Neural crest cell (in vitro differentiated cells): ENCODE data around the gene CIAO2A. TPM values are rescaled to one million over a fixed set of nuclear protein-coding genes. Genes with fewer than 3 reads are reported as not detected.

Source experiments
- DNase-seq: peaks from one replicate; pipeline ENCODE4 v3.0.0; 2021; ENCODE audit warnings: low read depth, mixed read lengths, low spot score
- H3K27ac Mint-ChIP-seq: one replicate; pipeline ENCODE4 v1.8.0; 2021; ENCODE audit warnings: mild to moderate bottlenecking, mixed read lengths; ENCODE audit not compliant: unreplicated experiment
- H3K27me3 Mint-ChIP-seq: 2 replicates; pipeline ENCODE4 v1.8.0; 2021; ENCODE audit warnings: low read depth, mild to moderate bottlenecking, mixed read lengths
- H3K36me3 Mint-ChIP-seq: 2 replicates; pipeline ENCODE4 v1.8.0; 2021; ENCODE audit warnings: low read depth, mild to moderate bottlenecking, mixed read lengths
- H3K4me1 Mint-ChIP-seq: 2 replicates; pipeline ENCODE4 v1.8.0; 2021; ENCODE audit warnings: mixed read lengths
- H3K4me3 Mint-ChIP-seq: one replicate; pipeline ENCODE4 v1.8.0; 2021; ENCODE audit warnings: mild to moderate bottlenecking, mixed read lengths
- H3K9me3 Mint-ChIP-seq: 2 replicates; pipeline ENCODE4 v1.8.0; 2021; ENCODE audit warnings: mixed read lengths
- total RNA-seq: library from RNA; stranded (reverse); gene quantifications from 2 replicates; pipeline ENCODE4 v1.2.1, GENCODE V29; 2021
- TF ChIP-seq, protein P1 (sequence below): fragments of 200-600 bp; sonication (generic); conservative IDR thresholded peaks from 2 replicates; pipeline ENCODE4 v1.5.0; 2021; ENCODE audit warnings: antibody characterized with exemption, mild to moderate bottlenecking

The CIAO2A gene
- total RNA-seq, 1 donor from 2014 or later = 66.1 TPM

DNA sequence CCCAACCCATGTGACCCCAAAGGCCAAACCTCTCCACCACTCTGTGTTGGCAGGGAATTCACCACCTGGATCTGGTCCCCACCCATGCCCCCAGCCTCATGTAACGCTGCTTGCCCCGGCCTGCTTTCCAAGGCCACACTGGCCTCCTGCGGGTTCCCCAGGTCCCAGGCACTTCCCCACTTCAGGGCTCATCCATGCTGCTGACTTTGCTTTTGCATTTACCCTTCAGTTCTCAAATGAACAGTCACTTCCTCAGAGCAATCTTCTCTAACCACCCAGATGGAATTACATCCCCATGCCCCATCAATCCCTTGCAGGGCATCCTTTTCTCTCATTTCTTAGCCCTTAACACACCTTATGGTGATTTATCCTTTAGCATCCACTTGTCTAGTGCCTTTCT is 56.5 kb downstream of the CIAO2A start:
- no peaks in the 10 kb centered on the region for H3K9me3 Mint-ChIP-seq
- TF ChIP-seq, protein P1, sequence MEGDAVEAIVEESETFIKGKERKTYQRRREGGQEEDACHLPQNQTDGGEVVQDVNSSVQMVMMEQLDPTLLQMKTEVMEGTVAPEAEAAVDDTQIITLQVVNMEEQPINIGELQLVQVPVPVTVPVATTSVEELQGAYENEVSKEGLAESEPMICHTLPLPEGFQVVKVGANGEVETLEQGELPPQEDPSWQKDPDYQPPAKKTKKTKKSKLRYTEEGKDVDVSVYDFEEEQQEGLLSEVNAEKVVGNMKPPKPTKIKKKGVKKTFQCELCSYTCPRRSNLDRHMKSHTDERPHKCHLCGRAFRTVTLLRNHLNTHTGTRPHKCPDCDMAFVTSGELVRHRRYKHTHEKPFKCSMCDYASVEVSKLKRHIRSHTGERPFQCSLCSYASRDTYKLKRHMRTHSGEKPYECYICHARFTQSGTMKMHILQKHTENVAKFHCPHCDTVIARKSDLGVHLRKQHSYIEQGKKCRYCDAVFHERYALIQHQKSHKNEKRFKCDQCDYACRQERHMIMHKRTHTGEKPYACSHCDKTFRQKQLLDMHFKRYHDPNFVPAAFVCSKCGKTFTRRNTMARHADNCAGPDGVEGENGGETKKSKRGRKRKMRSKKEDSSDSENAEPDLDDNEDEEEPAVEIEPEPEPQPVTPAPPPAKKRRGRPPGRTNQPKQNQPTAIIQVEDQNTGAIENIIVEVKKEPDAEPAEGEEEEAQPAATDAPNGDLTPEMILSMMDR = no peak
- H3K4me1 Mint-ChIP-seq = no peaks in the 10 kb centered on the region
- H3K27ac Mint-ChIP-seq = no peak overlapping the region
- no peak for DNase-seq
- H3K27me3 Mint-ChIP-seq = no peaks in the 10 kb centered on the region
- H3K36me3 Mint-ChIP-seq = peaks cover 3% of the 10 kb centered on the region
- no peak overlapping the region for H3K4me3 Mint-ChIP-seq

GRCh38 chr15:64035525-64035924 is 58.1 kb downstream of the CIAO2A start:
- H3K4me1 Mint-ChIP-seq = no peaks in the 10 kb centered on the region
- H3K27me3 Mint-ChIP-seq = no peaks in the 10 kb centered on the region
- H3K9me3 Mint-ChIP-seq = no peaks in the 10 kb centered on the region
- DNase-seq = no peak
- TF ChIP-seq, protein P1 = no peak
- no peak overlapping the region for H3K27ac Mint-ChIP-seq
- H3K36me3 Mint-ChIP-seq = peaks cover 3% of the 10 kb centered on the region
- H3K4me3 Mint-ChIP-seq = no peak overlapping the region

DNA sequence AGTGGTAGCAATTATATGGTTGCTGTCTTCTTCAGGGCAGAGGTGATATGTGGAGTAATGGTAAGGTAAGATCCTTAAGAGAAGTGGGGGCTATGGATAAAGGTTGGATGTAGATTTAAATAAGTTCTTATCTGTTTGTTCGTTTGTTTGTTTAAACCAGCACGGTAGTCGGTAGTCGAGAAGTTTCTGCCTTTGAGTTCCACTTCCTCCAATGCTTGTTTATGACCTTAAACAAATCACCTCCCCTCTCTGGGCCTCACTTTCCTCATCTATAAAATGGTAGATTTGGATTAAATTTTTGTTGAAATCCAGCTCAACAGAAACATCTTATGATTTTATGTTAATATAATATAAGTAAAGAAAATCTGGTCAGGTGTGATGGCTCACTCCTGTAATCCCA is 59.1 kb downstream of the CIAO2A start:
- DNase-seq = no peak
- H3K27ac Mint-ChIP-seq = no peak overlapping the region
- peaks cover 2% of the 10 kb centered on the region for H3K4me1 Mint-ChIP-seq
- H3K9me3 Mint-ChIP-seq = no peaks in the 10 kb centered on the region
- peaks cover 3% of the 10 kb centered on the region for H3K36me3 Mint-ChIP-seq
- TF ChIP-seq, protein P1 = no peak
- no peak overlapping the region for H3K4me3 Mint-ChIP-seq
- no peaks in the 10 kb centered on the region for H3K27me3 Mint-ChIP-seq

DNA sequence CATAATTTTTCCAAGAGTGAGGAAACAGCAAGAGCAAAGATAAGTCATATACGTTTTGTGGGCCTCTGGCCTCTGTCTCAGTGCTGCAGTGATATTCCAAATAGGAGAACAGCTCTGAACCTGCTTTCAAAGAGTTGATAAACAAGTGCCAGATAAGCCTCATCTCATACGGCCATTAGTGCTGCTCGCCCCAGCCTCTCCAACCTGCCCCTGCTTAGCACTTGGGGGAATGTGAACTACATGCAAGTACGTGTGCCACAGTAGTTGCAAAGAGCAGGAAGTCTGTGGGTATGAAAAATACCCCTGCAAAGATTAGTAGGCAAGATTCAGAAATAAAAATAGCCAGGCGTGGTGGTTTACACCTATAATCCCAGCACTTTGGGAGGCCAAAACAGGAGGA is 61.3 kb downstream of the CIAO2A start:
- no peak for DNase-seq
- Mint-ChIP-seq H3K27me3 (no peaks in the 10 kb centered on the region), H3K36me3 (no peaks in the 10 kb centered on the region), H3K4me1 (peaks cover 16% of the 10 kb centered on the region), H3K9me3 (no peaks in the 10 kb centered on the region), H3K27ac (peak overlapping the region; percentile 36), H3K4me3 (no peak overlapping the region)
- TF ChIP-seq, protein P1 = no peak

- H3K36me3 Mint-ChIP-seq = no peaks in the 10 kb centered on the region
- no peaks in the 10 kb centered on the region for H3K27me3 Mint-ChIP-seq
- no peaks in the 10 kb centered on the region for H3K9me3 Mint-ChIP-seq
Measured at GRCh38 chr15:64030123-64030522, 63.5 kb downstream of the CIAO2A start.

More at GRCh38 chr15:64030123-64030522, 63.5 kb downstream of the CIAO2A start:
- no peak for DNase-seq
- Mint-ChIP-seq H3K27ac (no peak overlapping the region), H3K4me1 (peaks cover 16% of the 10 kb centered on the region), H3K4me3 (no peak overlapping the region)
- TF ChIP-seq, protein P1 = no peak
